Measurements from ENCODE around the gene ECE1.
A peak's percentile ranks its signal among the peaks of the same experiment; 100 is the strongest.
"Not testable (repeated sequence)": the region's sequence is repeated elsewhere in the genome, so short reads cannot be mapped to it uniquely, and the experiment has no call there.

ECE1 gene

DNA sequence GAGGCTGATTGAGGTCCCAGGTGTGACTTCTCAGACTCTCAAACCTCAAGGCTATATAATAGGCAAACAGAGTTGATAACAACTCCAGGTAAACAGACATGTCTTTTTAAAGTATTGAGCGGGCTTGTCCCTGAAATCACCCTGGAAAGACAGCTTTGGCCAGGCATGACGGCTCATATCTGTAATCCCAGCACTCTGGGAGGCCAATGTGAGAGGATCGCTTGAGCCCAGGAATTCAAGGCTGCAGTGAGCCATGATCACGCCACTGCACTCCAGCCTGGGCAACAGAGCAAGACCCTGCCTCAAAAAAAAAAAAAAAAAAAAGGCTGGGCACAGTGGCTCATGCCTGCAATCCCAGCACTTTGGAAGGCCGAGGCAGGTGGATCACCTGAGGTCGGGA is 4.9 kb downstream of the ECE1 start:
- Mint-ChIP-seq H3K36me3 (peaks cover 27% of the 10 kb centered on the region), H3K4me1 (peaks cover 46% of the 10 kb centered on the region)
- H3K9me3 Mint-ChIP-seq, H3K27me3 Mint-ChIP-seq, DNase-seq, H3K27ac Mint-ChIP-seq, H3K4me3 Mint-ChIP-seq: not testable (repeated sequence)
- CTCF ChIA-PET, result interaction anchor here (4.1 kb wide), 1 partner anchor 16 kb away, joined by 21 read pairs; no protein-coding TSS in a partner anchor

DNA sequence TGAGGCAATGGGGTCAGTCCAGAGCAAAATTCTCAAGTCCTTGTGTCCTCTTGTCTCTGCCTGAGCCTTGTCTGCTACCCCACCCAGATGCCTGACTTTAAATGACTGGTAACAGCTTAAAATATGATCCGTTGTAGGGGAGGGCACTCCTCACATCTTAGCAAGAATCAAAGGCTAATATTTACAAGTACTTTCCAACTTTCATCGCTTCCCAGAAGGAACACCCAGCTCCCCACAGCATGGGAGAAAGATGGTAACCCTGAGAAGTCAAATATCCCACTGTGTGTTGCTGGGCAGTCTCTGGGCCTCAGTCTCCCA is 5.2 kb downstream of the ECE1 start:
- CTCF ChIA-PET, result interaction anchor here (4.1 kb wide), 1 partner anchor 15 kb away, joined by 21 read pairs; no protein-coding TSS in a partner anchor

DNA sequence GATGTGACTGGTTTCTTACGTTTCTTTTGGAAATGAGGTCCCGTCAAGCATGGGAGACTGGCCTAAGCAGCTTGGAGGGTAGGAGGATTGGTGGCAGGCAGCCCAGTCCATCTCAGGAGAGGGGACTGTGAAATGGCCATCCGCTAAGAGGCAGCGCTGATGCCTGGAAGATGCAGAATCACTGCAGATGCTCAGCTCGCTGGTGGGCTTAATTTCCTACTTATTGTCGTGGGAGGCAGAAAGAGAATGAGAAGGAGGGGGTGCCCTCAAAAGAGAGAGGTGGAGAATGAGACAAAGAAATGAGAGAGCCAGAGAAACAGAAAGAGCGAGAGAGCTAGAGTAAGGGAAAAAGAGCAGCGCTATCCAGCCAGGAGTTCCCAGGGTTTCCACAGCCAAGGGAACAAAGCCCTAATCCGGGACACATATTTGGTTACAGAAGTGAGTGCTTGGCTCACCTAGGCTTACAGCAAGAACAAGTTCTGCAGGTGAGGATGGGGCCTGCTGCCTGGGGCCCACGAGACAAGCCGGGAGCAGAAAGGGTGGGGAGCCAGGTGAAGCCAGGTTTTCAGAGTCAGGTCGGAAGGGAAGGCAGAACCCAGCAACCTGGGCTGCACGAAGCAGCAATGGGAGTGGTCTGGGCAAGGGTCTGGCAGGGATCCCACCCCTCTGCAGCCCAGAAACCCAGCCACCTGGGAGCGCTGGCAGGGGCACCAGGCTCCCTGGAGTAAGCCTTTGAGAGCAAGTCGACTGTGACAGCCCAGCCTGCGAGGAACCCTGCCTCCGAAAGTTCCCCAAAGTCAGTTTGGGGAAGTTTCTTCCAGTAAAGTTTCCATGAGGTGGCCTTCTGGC is 5.8 kb downstream of the ECE1 start:
- no peak for DNase-seq
- H3K4me3 Mint-ChIP-seq, result no peak overlapping the region

More for the DNA sequence above, 5.2 kb downstream of the ECE1 start:
- no peaks in the 10 kb centered on the region for H3K9me3 Mint-ChIP-seq
- no peak overlapping the region for H3K27ac Mint-ChIP-seq
- H3K4me1 Mint-ChIP-seq, result peaks cover 50% of the 10 kb centered on the region
- H3K36me3 Mint-ChIP-seq, result peaks cover 31% of the 10 kb centered on the region
- no peak for DNase-seq
- H3K27me3 Mint-ChIP-seq, result no peaks in the 10 kb centered on the region
- no peak overlapping the region for H3K4me3 Mint-ChIP-seq

DNA sequence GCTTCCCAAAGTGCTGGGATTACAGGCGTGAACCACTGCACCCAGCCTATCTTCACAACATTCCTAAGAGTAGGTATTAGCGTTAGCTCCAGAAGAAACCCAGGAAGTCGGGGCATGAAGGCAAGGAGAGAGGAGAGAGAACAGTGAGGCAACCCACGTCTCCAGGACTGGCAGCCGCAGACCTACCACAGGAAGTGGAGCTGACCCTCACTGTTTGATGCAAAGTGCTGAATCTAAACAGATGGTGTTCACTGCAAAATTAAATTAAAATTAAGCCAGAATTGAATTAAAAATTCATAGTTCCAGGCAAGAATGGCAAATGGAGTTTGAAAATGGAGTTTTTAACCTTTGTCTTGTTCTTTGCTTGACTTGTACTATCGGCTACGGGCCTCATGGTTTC is 6.7 kb downstream of the ECE1 start:
- Mint-ChIP-seq H3K9me3 (no peaks in the 10 kb centered on the region), H3K27ac (no peak overlapping the region), H3K4me3 (no peak overlapping the region), H3K4me1 (peaks cover 52% of the 10 kb centered on the region), H3K27me3 (no peaks in the 10 kb centered on the region), H3K36me3 (peaks cover 32% of the 10 kb centered on the region)
- DNase-seq, result no peak
- CTCF ChIA-PET, result interaction anchor here (1.2 kb wide), 1 partner anchor 13 kb away, joined by 3 read pairs; no protein-coding TSS in a partner anchor

More for the DNA sequence above, 5.8 kb downstream of the ECE1 start:
- no peaks in the 10 kb centered on the region for H3K9me3 Mint-ChIP-seq
- H3K36me3 Mint-ChIP-seq, result peaks cover 32% of the 10 kb centered on the region
- H3K27ac Mint-ChIP-seq, result peak overlapping the region; percentile 47
- H3K27me3 Mint-ChIP-seq, result no peaks in the 10 kb centered on the region
- peaks cover 52% of the 10 kb centered on the region for H3K4me1 Mint-ChIP-seq
- CTCF ChIA-PET, result interaction anchor here (1.2 to 4.1 kb wide), 2 partner anchors 14 to 15 kb away, joined by 3 to 21 read pairs; no protein-coding TSS in a partner anchor

DNA sequence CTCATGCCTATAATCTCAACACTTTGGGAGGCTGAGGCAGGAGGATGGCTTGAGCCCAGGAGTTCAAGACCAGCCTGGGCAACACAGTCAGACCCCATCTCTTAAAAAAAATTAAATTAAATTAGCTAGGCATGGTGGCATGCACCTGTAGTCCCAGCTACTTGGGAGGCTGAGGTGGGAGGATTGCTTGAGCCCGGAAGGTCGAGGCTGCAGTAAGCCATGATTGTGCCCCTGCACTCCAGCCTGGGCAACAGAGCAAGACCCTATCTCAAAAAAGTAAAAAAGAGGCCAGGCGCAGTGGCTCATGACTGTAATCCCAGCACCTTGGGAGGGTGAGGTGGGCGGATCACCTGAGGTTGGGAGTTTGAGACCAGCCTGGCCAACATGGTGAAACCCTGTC is 8.2 kb downstream of the ECE1 start:
- H3K27me3 Mint-ChIP-seq, DNase-seq, H3K4me3 Mint-ChIP-seq, H3K9me3 Mint-ChIP-seq: not testable (repeated sequence)
- Mint-ChIP-seq H3K36me3 (peaks cover 35% of the 10 kb centered on the region), H3K27ac (peak overlapping the region; percentile 73), H3K4me1 (peaks cover 54% of the 10 kb centered on the region)
- CTCF ChIA-PET, result interaction anchor here (0.6 to 4.9 kb wide), 4 partner anchors 12 to 52 kb away, joined by 3 to 49 read pairs (median 4); no protein-coding TSS in a partner anchor

DNA sequence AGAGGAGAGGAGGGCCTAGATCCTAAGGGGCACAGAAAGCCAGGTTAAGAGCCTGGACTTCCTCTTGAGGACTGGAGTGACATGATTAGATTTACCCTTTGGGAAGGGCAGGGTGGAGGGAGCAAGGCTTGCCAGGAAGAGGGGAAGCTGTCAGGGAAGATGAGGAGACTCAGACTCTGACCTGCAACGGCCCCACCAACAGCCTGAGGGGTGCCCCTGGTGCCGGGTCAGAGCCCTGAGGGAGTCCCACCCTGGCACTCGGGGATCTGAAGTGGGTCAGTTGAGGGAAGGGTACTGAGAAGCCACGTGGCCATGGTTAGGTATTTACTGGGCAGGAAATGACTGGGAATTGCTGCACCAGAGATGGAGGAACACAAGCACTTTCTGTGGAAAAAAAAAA is 9.8 kb downstream of the ECE1 start:
- Mint-ChIP-seq H3K4me1 (peaks cover 54% of the 10 kb centered on the region), H3K27ac (peak overlapping the region; percentile 92), H3K4me3 (peak overlapping the region; percentile 64), H3K36me3 (peaks cover 40% of the 10 kb centered on the region), H3K9me3 (no peaks in the 10 kb centered on the region), H3K27me3 (no peaks in the 10 kb centered on the region)
- CTCF ChIA-PET, result interaction anchor here (1.0 to 4.9 kb wide), 5 partner anchors 11 to 88 kb away, joined by 3 to 49 read pairs (median 5); no protein-coding TSS in a partner anchor
- DNase-seq, result no peak

DNA sequence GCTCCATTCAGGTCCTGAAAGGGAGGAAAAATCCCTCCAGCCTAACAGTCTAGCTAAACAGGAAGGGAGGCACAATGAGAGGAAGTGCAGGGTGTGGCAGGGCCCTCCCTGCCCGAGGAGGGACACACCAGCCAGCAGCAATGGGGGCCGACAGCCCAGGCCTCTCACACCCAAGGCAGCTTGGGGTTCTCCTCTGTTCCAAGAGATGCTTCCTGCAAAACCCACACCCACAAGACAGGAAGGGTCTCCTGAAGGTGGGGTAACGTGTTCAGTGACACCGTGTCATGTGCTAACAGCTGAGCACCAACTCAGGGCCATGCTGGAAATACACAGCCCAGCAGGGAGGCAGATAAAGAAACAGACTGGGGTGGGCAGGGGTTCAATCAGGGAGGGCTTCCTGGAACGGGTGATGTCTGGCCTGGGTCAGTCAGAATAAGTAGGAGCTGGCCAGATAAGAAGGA is 10.2 kb downstream of the ECE1 start:
- Mint-ChIP-seq H3K4me1 (peaks cover 54% of the 10 kb centered on the region), H3K27me3 (no peaks in the 10 kb centered on the region), H3K4me3 (peak overlapping the region; percentile 64)

DNA sequence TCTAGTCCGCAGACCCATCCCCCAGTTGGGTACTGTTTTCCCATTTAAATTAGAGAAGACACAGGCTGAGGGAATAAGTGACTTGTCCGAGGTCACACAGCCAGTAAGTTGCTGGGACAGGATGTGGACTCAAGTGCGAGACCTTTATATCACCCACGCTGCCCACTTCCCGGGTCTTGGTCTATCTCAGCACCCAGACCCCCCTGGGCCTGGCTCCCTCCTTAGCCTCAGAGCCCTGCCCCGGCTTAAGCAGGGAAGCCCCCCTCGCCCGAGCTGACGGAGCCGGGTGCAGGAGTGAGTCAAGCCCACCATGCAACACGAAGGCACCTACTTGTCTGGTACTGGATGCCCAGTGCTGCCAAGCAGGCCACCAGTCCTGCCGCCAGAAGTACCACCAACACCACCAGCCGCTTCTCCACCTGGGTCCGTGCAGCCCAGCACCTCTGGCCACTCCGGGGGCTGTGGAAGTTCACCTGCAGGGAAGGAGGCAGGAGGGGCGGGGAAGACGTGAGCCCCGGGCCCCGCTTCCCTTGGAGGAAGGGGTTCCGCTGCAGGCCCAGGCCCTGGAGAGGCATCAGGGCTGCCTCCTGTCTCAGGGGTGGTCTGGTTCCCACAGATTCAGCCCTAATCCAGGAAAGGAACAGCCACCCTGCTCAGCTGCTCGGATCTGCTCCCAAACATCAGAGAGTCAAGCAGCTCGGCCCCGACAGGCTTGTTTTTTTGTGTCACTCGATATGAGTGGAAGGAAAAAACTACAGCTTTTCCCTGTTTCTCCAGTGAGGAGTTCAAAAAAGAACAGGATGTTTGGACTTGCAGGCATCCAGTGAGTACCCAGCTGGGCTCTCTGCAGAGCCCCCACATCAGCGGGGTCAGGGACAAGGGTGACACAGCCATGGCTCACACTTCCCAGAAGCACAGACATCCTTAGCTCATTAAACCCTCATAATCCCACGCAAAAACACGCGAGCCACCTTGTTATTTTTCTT is 11.1 kb downstream of the ECE1 start:
- Mint-ChIP-seq H3K36me3 (peaks cover 44% of the 10 kb centered on the region), H3K4me3 (peak overlapping the region; percentile 64), H3K27me3 (no peaks in the 10 kb centered on the region), H3K9me3 (no peaks in the 10 kb centered on the region), H3K4me1 (peaks cover 57% of the 10 kb centered on the region), H3K27ac (peak overlapping the region; percentile 92)
- CTCF ChIA-PET, result interaction anchor here (1.1 to 4.9 kb wide), 8 partner anchors 10 to 89 kb away, joined by 3 to 49 read pairs (median 3); no protein-coding TSS in a partner anchor
- DNase-seq, result no peak

More for the DNA sequence above, 10.2 kb downstream of the ECE1 start:
- peak overlapping the region; percentile 92 for H3K27ac Mint-ChIP-seq
- no peaks in the 10 kb centered on the region for H3K9me3 Mint-ChIP-seq
- peak; percentile 44 for DNase-seq
- CTCF ChIA-PET, result interaction anchor here (1.0 to 4.9 kb wide), 7 partner anchors 10 to 89 kb away, joined by 3 to 49 read pairs (median 3); no protein-coding TSS in a partner anchor
- peaks cover 39% of the 10 kb centered on the region for H3K36me3 Mint-ChIP-seq

DNA sequence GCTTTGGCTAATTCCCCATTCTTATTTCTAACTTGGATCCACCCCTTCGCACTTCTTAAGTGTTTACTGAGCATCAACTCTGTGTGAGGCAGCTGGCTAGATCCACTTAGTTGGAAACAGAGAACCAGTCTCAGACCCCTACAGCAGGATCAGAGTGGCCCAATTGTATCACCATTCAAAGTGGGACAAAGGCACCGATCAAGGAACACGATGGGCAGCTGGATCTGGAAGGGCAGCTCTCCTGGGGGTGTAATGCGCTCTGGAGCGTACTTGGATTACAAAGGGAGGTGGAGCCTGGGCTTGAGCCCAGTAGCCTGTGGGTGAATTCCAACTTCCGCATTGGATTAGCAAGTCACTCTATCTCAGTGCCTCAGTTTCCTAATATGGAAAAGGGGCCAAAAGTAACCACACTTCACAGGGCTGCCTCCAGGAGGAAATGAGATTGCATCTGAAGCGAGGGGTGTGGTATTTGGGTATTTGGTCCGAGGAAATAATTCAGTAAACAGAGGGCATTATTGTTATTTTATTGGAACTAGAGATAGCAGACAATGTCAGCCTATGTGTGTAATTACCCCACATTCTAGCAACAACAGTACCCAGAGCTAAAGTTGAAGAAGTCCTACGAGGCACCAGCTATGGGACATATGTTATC is 11.9 kb downstream of the ECE1 start:
- DNase-seq, result no peak
- CTCF ChIA-PET, result interaction anchor here (0.7 to 4.9 kb wide), 5 partner anchors 9 to 34 kb away, joined by 3 to 49 read pairs (median 3); no protein-coding TSS in a partner anchor
- no peak overlapping the region for H3K4me3 Mint-ChIP-seq
- H3K4me1 Mint-ChIP-seq, result peaks cover 49% of the 10 kb centered on the region
- peak overlapping the region; percentile 92 for H3K27ac Mint-ChIP-seq
- no peaks in the 10 kb centered on the region for H3K9me3 Mint-ChIP-seq
- no peaks in the 10 kb centered on the region for H3K27me3 Mint-ChIP-seq
- peaks cover 38% of the 10 kb centered on the region for H3K36me3 Mint-ChIP-seq

DNA sequence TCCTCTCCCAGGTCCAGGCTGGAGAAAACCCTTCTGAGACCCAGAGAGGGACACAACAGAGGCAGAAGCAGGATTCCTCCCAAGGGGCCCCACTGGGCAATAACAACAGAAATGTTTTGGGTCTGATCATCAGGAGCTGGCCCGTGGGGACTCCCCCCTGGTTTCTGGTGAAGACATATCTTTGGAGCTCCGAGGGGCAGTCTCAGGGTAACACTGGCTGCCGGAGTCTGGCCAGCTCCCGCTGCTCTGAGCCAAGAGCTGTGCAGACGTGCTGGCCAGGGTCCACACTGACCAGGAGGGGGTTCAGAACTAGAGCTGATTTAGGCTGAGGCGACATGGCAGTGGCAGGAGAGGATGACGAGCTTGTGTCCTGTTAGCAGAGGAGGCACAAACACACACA is 13.1 kb downstream of the ECE1 start:
- CTCF ChIA-PET, result interaction anchor here (4.9 kb wide), 1 partner anchor 8 kb away, joined by 49 read pairs; no protein-coding TSS in a partner anchor
- H3K27ac Mint-ChIP-seq, result peak overlapping the region; percentile 46
- peaks cover 45% of the 10 kb centered on the region for H3K4me1 Mint-ChIP-seq

DNA sequence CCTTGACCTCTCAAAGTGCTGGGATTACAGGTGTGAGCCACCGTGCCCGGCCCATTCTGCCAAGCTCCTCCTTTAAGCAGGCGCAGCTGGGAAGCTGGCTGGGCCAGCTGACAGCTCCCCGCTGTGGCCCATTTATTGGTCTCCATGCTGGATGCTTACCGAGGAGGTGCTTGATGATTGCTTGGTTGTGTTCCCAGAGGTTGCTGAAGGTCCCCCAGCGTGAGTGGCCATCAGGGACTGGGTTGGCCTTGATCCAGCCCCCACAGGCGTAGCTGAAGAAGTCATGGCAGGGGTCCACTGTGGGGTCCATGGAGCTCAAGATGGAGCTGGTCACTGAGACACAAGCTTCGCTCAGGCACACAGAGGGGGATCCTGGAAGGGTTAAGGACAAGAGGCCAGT is 17.7 kb downstream of the ECE1 start:
- H3K27ac Mint-ChIP-seq, result peak overlapping the region; percentile 33
- no peaks in the 10 kb centered on the region for H3K27me3 Mint-ChIP-seq
- no peak overlapping the region for H3K4me3 Mint-ChIP-seq
- no peaks in the 10 kb centered on the region for H3K9me3 Mint-ChIP-seq
- no peak for DNase-seq
- CTCF ChIA-PET, result interaction anchor here (1.1 to 5.1 kb wide), 4 partner anchors 13 to 25 kb away, joined by 4 to 72 read pairs (median 46); partner anchors contain the start of gene ECE1
- H3K36me3 Mint-ChIP-seq, result peaks cover 60% of the 10 kb centered on the region
- peaks cover 16% of the 10 kb centered on the region for H3K4me1 Mint-ChIP-seq

More for the DNA sequence above, 13.1 kb downstream of the ECE1 start:
- peaks cover 41% of the 10 kb centered on the region for H3K36me3 Mint-ChIP-seq
- no peaks in the 10 kb centered on the region for H3K9me3 Mint-ChIP-seq
- DNase-seq, result no peak
- no peak overlapping the region for H3K4me3 Mint-ChIP-seq
- no peaks in the 10 kb centered on the region for H3K27me3 Mint-ChIP-seq

DNA sequence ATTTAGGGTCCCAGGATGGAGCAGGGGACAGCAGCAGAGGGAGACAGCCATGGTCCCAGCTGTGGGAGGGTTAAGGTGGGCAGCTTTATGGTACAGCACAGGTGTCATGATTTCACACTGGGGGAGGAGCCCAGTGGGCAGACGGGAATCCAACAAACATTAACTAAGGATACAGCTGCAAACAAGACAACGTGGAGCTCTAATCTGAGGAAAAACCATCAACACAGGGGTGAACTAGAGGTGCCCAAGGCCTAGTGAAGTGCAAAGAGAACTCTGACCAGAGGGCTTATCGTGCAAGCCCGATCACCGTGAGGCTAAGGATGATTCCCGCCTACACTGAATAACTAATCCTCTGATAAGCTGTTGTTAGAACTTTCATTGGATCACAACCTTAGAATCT is 18.7 kb downstream of the ECE1 start:
- CTCF ChIA-PET, result interaction anchor here (2.0 to 5.4 kb wide), 10 partner anchors 8 to 97 kb away, joined by 11 to 72 read pairs (median 39); partner anchors contain the start of gene ECE1
- Mint-ChIP-seq H3K27ac (no peak overlapping the region), H3K36me3 (peaks cover 60% of the 10 kb centered on the region), H3K4me1 (peaks cover 12% of the 10 kb centered on the region), H3K9me3 (no peaks in the 10 kb centered on the region), H3K27me3 (no peaks in the 10 kb centered on the region), H3K4me3 (no peak overlapping the region)
- no peak for DNase-seq

DNA sequence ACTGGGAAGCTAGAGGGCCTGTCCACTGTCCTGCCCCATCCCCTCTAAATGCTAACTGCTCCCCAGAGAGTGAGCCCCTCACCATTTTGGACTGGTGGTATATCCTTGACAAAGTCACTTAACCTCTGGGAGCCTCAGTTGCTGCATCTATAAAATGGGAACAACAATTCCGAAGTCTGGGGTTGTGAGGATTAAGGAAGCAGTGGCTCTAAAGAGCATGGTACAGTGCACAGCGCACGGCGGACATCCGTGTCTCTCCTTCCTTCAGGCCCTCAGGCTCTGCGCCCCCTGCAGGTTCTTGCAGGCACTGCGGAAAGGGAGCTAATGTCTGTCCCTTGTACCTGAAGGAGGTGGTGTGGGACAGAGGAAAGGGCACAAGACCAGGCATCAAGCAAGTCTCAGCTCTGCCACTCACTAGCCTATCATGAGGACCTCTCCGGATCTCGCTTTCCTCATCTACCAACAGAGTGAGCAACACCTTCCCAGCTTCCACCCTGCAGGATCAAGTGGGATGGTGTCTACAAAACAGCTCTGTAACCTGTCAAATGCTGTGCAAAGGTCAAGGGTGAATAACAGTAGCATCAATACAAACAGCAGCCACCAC is 20.1 kb downstream of the ECE1 start:
- Mint-ChIP-seq H3K9me3 (no peaks in the 10 kb centered on the region), H3K27ac (no peak overlapping the region), H3K4me3 (no peak overlapping the region), H3K4me1 (peaks cover 12% of the 10 kb centered on the region), H3K27me3 (no peaks in the 10 kb centered on the region), H3K36me3 (peaks cover 58% of the 10 kb centered on the region)
- DNase-seq, result peak; percentile 90
- CTCF ChIA-PET, result interaction anchor here (0.6 to 5.4 kb wide), 36 partner anchors 9 to 686 kb away, joined by 3 to 72 read pairs (median 6); partner anchors contain the start of gene ECE1
